Upper lobe of left lung (tissue), 6 donors: ENCODE measurements around the gene USP31. TPM values are rescaled to one million over a fixed set of nuclear protein-coding genes. Genes with fewer than 3 reads are reported as not detected.

Experiments used
- ATAC-seq, 2 donors: fragments of 200-7000 bp; cut with Tn5 transposase; one replicate each; pipeline ENCODE4 v1.9.1; 2022; ENCODE audit warnings: mild to moderate bottlenecking in 2 of 2, moderate library complexity in 2 of 2; ENCODE audit not compliant: low FRiP score in 2 of 2
- DNase-seq, 2 donors: peaks; one replicate each; pipeline ENCODE4 v3.0.0-alpha.2; 2019 to 2020
- H3K27ac ChIP-seq, 4 donors: fragments of 200-600 bp; sonication (generic); one replicate each; pipeline ENCODE4 v1.5.1; 2016 to 2019
- H3K27me3 ChIP-seq, 4 donors: fragments of 200-600 bp; sonication (generic); one replicate each; pipeline ENCODE4 v1.5.1; 2017 to 2019
- H3K36me3 ChIP-seq, 4 donors: fragments of 200-600 bp; sonication (generic); one replicate each; pipeline ENCODE4 v1.5.1; 2016 to 2019
- H3K4me1 ChIP-seq, 4 donors: fragments of 200-600 bp; sonication (generic); one replicate each; pipeline ENCODE4 v1.5.1; 2018 to 2019
- H3K4me3 ChIP-seq, 4 donors: fragments of 200-600 bp; sonication (generic); one replicate each; pipeline ENCODE4 v1.5.1; 2017 to 2019; ENCODE audit warnings: mild to moderate bottlenecking in 2 of 4, moderate library complexity in 1 of 4
- H3K9me3 ChIP-seq, 4 donors: fragments of 200-600 bp; sonication (generic); one replicate each; pipeline ENCODE4 v1.5.1; 2018 to 2019
- EP300 ChIP-seq, 4 donors: sonication (generic); formaldehyde crosslinking; IDR thresholded peaks; one replicate each; pipeline ENCODE4 v1.5.1; 2017; ENCODE audit warnings: antibody characterized with exemption in 4 of 4, control low read depth in 2 of 4
- POLR2A ChIP-seq, 4 donors: fragments of 450-650 bp; IDR thresholded peaks; one replicate each; pipeline ENCODE4 v1.5.1; 2016 to 2017; ENCODE audit warnings: antibody characterized with exemption in 4 of 4, mild to moderate bottlenecking in 2 of 4
- POLR2AphosphoS5 ChIP-seq, 2 donors: sonication (generic); formaldehyde crosslinking; IDR thresholded peaks; one replicate each; pipeline ENCODE4 v1.5.1; 2017; ENCODE audit warnings: antibody characterized with exemption in 2 of 2
- WGBS, 2 donors: methylation state at CpG; one replicate each; pipeline ENCODE4 v1.1.5; 2017 to 2018; 5-methylcytosine and 5-hydroxymethylcytosine counted together
- total RNA-seq, 6 donors: library from RNA; depleted of rRNA in 4 of 6; stranded (reverse); fragments of >200 nt in 4 of 6; gene quantifications; one replicate each; pipeline versions ENCODE4 v1.1.0 to v1.2.1, GENCODE V29; 2016 to 2021
- TF ChIP-seq, protein P1 (sequence below), 6 experiments: fragments of 450-650 bp in 4 of 6; fragments of 200-600 bp in 2 of 6; sonication (generic) in 2 of 6; IDR thresholded peaks; one replicate each; pipeline ENCODE4 v1.5.1; 2016 to 2019; ENCODE audit warnings: antibody characterized with exemption in 6 of 6
- donor health status: DM: no; HTN: no; CAD: no; lungs with moderate emphysema.
- donor health status: DM: no; HTN: yes; CAD: no; lungs with severe emphysema.

Gene USP31
- total RNA-seq, 6 donors from 2014 or later = 8.8 to 20.2 (median 15.0) TPM

DNA sequence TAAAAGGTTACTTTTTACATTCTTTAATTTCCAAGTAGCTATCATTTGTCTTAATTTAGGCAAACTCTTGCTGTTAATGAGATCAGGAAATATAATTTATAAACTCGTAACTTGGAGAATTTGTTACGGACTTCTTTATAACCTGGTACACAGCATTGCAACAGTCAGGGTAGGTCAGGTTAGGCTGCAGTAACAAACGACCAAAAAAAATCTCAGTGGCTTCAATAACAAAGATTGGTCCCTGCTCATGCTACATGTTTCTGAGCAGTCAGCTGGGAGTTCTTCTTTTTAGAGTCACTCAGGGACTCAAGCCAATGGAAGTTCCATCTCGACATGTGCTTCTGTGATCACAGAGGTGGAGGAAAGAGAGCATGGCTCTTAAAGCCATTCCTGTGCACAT lies 110.1 kb downstream of the USP31 start:
- ATAC-seq = no peak
- peaks cover 0 to under 1% (median 0%) of the 10 kb centered on the region in 4 donors for H3K9me3 ChIP-seq
- H3K27ac ChIP-seq = no peak overlapping the region
- no peaks in the 10 kb centered on the region for H3K27me3 ChIP-seq
- no peaks in the 10 kb centered on the region for H3K36me3 ChIP-seq
- no peak for DNase-seq
- 82 to 86% methylated on average over 4 of the region's 4 CpGs for WGBS, 2 donors
- H3K4me3 ChIP-seq = no peak overlapping the region
- no peak for TF ChIP-seq EP300 (IDR thresholded peaks at IDR 0.05)
- H3K4me1 ChIP-seq = no peaks in the 10 kb centered on the region

DNA sequence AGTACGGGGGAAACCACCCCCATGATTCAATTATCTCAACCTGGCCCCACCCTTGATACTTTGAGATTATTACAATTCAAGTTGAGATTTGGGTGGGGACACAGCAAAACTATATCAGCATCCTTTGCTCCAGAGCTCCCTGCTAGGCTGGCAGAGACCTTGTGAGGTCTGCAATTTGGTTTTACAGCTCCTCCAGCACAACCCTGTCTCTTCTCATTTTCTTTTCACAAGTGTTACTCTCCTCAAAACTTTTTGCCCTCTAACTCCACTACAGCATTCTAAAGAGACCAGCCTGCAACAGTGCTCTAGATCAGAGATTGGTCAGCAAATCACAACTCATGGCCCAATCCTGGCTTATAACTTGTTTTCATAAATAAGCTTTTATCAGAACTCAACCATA lies 114.0 kb downstream of the USP31 start:
- ATAC-seq = no peak
- no peak overlapping the region for H3K4me3 ChIP-seq
- no peak overlapping the region for H3K27ac ChIP-seq
- no peaks in the 10 kb centered on the region for H3K4me1 ChIP-seq
- TF ChIP-seq EP300 (IDR thresholded peaks at IDR 0.05) (no peak), POLR2A (IDR thresholded peaks at IDR 0.05) (no peak), POLR2AphosphoS5 (IDR thresholded peaks at IDR 0.05) (no peak)
- TF ChIP-seq, protein P1, sequence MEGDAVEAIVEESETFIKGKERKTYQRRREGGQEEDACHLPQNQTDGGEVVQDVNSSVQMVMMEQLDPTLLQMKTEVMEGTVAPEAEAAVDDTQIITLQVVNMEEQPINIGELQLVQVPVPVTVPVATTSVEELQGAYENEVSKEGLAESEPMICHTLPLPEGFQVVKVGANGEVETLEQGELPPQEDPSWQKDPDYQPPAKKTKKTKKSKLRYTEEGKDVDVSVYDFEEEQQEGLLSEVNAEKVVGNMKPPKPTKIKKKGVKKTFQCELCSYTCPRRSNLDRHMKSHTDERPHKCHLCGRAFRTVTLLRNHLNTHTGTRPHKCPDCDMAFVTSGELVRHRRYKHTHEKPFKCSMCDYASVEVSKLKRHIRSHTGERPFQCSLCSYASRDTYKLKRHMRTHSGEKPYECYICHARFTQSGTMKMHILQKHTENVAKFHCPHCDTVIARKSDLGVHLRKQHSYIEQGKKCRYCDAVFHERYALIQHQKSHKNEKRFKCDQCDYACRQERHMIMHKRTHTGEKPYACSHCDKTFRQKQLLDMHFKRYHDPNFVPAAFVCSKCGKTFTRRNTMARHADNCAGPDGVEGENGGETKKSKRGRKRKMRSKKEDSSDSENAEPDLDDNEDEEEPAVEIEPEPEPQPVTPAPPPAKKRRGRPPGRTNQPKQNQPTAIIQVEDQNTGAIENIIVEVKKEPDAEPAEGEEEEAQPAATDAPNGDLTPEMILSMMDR (IDR thresholded peaks at IDR 0.05) = no peak
- H3K27me3 ChIP-seq = no peaks in the 10 kb centered on the region
- 0 to 43% methylated on average over 1 of the region's 1 CpG for WGBS, 2 donors
- no peak for DNase-seq
- H3K9me3 ChIP-seq = peaks cover 5 to 12% (median 11%) of the 10 kb centered on the region in 4 donors
- no peaks in the 10 kb centered on the region for H3K36me3 ChIP-seq

DNA sequence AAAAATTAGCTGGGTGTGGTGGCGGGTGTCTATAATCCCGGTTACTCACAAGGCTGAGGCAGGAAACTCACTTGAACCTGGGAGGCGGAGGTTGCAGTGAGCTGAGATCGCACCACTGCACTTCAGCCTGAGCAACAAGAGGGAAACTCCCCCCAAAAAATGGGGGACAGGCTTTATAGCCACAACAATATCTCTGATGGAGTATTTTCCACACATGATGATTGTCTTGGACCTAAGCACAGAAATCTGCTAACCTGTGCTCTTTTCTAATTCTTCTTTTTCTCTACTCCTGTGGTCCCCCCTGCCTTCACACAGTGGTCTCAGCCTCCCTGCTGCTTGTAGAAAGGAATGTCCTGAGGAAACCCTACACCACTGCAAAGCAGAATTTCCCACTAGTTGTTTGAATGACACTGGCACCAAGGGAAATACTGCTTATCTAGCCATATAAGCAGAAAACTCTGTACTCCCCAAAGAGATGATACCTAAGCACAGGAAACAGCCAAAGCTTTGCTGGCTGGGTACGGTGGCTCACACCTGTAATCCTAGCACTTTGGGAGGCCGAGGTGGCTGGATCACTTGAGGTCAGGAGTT lies 117.6 kb downstream of the USP31 start:
- ATAC-seq (no peak), DNase-seq (no peak)
- TF ChIP-seq POLR2A (IDR thresholded peaks at IDR 0.05) (no peak), EP300 (IDR thresholded peaks at IDR 0.05) (no peak), POLR2AphosphoS5 (IDR thresholded peaks at IDR 0.05) (no peak)
- TF ChIP-seq, protein P1 (IDR thresholded peaks at IDR 0.05) = no peak
- Histone ChIP-seq H3K4me1 (no peaks in the 10 kb centered on the region), H3K27me3 (no peaks in the 10 kb centered on the region), H3K36me3 (no peaks in the 10 kb centered on the region), H3K4me3 (no peak overlapping the region), H3K27ac (no peak overlapping the region), H3K9me3 (peaks cover 5 to 12% (median 11%) of the 10 kb centered on the region in 4 donors)
- 49 to 76% methylated on average over 6 of the region's 6 CpGs for WGBS, 2 donors

DNA sequence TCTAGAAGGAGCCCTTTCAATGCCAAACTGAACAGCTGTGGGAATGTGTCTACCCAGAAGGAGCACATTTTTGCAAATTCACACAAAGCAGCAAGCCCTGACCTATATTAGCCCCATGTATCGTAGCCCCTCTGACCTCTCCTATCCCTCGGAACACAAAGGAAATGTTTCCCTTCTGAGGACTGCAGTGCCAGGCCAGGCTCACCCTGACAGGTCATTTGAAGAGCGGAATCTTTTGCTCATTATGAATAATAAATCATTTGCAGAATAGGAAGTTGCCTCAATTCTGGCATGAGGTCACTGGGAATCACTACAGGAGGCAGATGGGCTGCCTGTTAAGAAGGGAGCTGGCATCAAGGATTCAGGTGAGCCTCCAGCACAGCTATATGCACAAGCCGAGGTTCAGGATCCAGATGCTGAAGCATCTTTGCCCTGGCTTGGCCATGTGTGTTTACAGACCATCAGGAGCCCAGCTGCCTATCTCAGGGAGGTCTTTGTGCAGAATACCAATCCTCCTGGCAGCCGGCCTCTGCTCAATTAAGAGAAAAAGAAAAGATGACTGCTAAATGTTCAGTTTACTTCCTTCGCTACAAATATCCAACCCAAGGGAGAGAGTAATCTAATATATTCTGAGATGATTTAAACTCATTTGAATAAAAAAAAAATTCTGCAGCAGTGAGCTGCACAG lies 119.4 kb downstream of the USP31 start:
- H3K27ac ChIP-seq = no peak overlapping the region
- no peak for DNase-seq
- WGBS, 2 donors = 67 to 76% methylated on average over 6 of the region's 6 CpGs
- peaks cover 5 to 12% (median 11%) of the 10 kb centered on the region in 4 donors for H3K9me3 ChIP-seq
- TF ChIP-seq POLR2AphosphoS5 (IDR thresholded peaks at IDR 0.05) (no peak), POLR2A (IDR thresholded peaks at IDR 0.05) (no peak), EP300 (IDR thresholded peaks at IDR 0.05) (no peak)
- TF ChIP-seq, protein P1 (IDR thresholded peaks at IDR 0.05) = no peak
- no peak for ATAC-seq
- H3K36me3 ChIP-seq = no peaks in the 10 kb centered on the region
- no peak overlapping the region for H3K4me3 ChIP-seq
- H3K4me1 ChIP-seq = no peaks in the 10 kb centered on the region
- no peaks in the 10 kb centered on the region for H3K27me3 ChIP-seq

DNA sequence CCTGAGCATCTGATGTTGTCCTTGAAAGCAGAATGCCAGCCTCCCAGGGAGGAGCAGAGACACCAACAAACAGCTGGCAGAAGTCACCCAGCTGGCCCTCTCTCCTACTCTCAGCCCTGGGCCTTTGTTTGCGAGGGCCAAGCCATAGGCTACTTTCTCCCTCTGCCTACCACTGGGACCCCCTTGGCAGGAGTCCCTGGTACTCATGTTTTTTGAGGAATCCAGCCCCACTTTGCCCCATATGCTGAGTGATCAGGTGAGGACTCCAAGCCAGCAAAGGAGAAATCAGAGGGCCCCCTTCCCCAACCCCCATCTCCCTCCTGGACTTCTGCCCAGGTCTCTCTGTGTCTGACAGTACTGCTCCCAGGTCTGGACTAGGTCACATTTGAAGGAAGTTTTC lies 121.9 kb downstream of the USP31 start:
- DNase-seq = no peak
- Histone ChIP-seq H3K36me3 (no peaks in the 10 kb centered on the region), H3K9me3 (no peaks in the 10 kb centered on the region), H3K4me1 (no peaks in the 10 kb centered on the region), H3K4me3 (no peak overlapping the region), H3K27ac (no peak overlapping the region), H3K27me3 (no peaks in the 10 kb centered on the region)
- WGBS, 2 donors = 88 to 100% methylated on average over 1 of the region's 1 CpG
- no peak for ATAC-seq
- TF ChIP-seq, protein P1 (IDR thresholded peaks at IDR 0.05) = no peak
- TF ChIP-seq POLR2AphosphoS5 (IDR thresholded peaks at IDR 0.05) = no peak
- no peak for TF ChIP-seq EP300 (IDR thresholded peaks at IDR 0.05)
- no peak for TF ChIP-seq POLR2A (IDR thresholded peaks at IDR 0.05)
